ENCODE measurements around the gene USP47.

The USP47 gene

GRCh38 chr11:11864332-11864731, 22.6 kb downstream of the USP47 start:
- in situ Hi-C loops (cut with MboI; ENCODE audit: low sequenced_read_pairs): no loop called here

- in situ Hi-C loops (cut with MboI; ENCODE audit: low sequenced_read_pairs): no loop called here
Observed at GRCh38 chr11:11864803-11865202, 23.0 kb downstream of the USP47 start.

GRCh38 chr11:11865449-11865848, 23.7 kb downstream of the USP47 start:
- in situ Hi-C loops (cut with MboI; ENCODE audit: low sequenced_read_pairs): no loop called here

GRCh38 chr11:11866203-11866602, 24.4 kb downstream of the USP47 start:
- in situ Hi-C loops (cut with MboI; ENCODE audit: low sequenced_read_pairs): no loop called here

GRCh38 chr11:11867720-11868119, 25.9 kb downstream of the USP47 start:
- in situ Hi-C loops (cut with MboI; ENCODE audit: low sequenced_read_pairs): no loop called here

GRCh38 chr11:11871991-11872401, 30.2 kb downstream of the USP47 start:
- in situ Hi-C loops (cut with MboI; ENCODE audit: low sequenced_read_pairs): no loop called here

GRCh38 chr11:11876458-11876857, 34.7 kb downstream of the USP47 start:
- in situ Hi-C loops (cut with MboI; ENCODE audit: low sequenced_read_pairs): no loop called here

GRCh38 chr11:11880179-11880578, 38.4 kb downstream of the USP47 start:
- in situ Hi-C loops (cut with MboI; ENCODE audit: low sequenced_read_pairs): no loop called here

- in situ Hi-C loops (cut with MboI; ENCODE audit: low sequenced_read_pairs): no loop called here
Observed at GRCh38 chr11:11882539-11882938, 40.8 kb downstream of the USP47 start.

GRCh38 chr11:11884351-11884750, 42.6 kb downstream of the USP47 start:
- in situ Hi-C loops (cut with MboI; ENCODE audit: low sequenced_read_pairs): no loop called here

GRCh38 chr11:11884774-11885481, 43.2 kb downstream of the USP47 start:
- in situ Hi-C loops (cut with MboI; ENCODE audit: low sequenced_read_pairs): no loop called here

GRCh38 chr11:11894486-11894885, 52.7 kb downstream of the USP47 start:
- in situ Hi-C loops (cut with MboI; ENCODE audit: low sequenced_read_pairs): no loop called here

- in situ Hi-C loops (cut with MboI; ENCODE audit: low sequenced_read_pairs): no loop called here
Observed at GRCh38 chr11:11895672-11896071, 53.9 kb downstream of the USP47 start.

GRCh38 chr11:11898648-11899047, 56.9 kb downstream of the USP47 start:
- in situ Hi-C loops (cut with MboI; ENCODE audit: low sequenced_read_pairs): no loop called here

- in situ Hi-C loops (cut with MboI; ENCODE audit: low sequenced_read_pairs): no loop called here
Observed at GRCh38 chr11:11899401-11899800, 57.6 kb downstream of the USP47 start.

- in situ Hi-C loops (cut with MboI; ENCODE audit: low sequenced_read_pairs): no loop called here
Observed at GRCh38 chr11:11901929-11902328, 60.2 kb downstream of the USP47 start.

GRCh38 chr11:11909727-11910126, 68.0 kb downstream of the USP47 start:
- in situ Hi-C loops (cut with MboI; ENCODE audit: low sequenced_read_pairs): no loop called here

- in situ Hi-C loops (cut with MboI; ENCODE audit: low sequenced_read_pairs): no loop called here
Observed at GRCh38 chr11:11910541-11910940, 68.8 kb downstream of the USP47 start.

GRCh38 chr11:11913395-11913794, 71.6 kb downstream of the USP47 start:
- in situ Hi-C loops (cut with MboI; ENCODE audit: low sequenced_read_pairs): no loop called here

- in situ Hi-C loops (cut with MboI; ENCODE audit: low sequenced_read_pairs): no loop called here
Observed at GRCh38 chr11:11915625-11916024, 73.9 kb downstream of the USP47 start.

- in situ Hi-C loops (cut with MboI; ENCODE audit: low sequenced_read_pairs): no loop called here
Observed at GRCh38 chr11:11916981-11917399, 75.2 kb downstream of the USP47 start.

- in situ Hi-C loops (cut with MboI; ENCODE audit: low sequenced_read_pairs): no loop called here
Observed at GRCh38 chr11:11923828-11924227, 82.1 kb downstream of the USP47 start.

- in situ Hi-C loops (cut with MboI; ENCODE audit: low sequenced_read_pairs): no loop called here
Observed at GRCh38 chr11:11929920-11930319, 88.1 kb downstream of the USP47 start.
